Fibroblast of villous mesenchyme (primary cell): ENCODE data around the gene FLNC. TPM values are rescaled to one million over a fixed set of nuclear protein-coding genes. Genes with fewer than 3 reads are reported as not detected.

Experiments used
- DNase-seq: peaks from one replicate; pipeline ENCODE4 v3.0.0-alpha.2; 2010; ENCODE audit warnings: low read depth
- H3K4me3 ChIP-seq: 2 replicates; pipeline ENCODE4 v1.5.1; 2011; ENCODE audit warnings: low read depth, mild to moderate bottlenecking, low read length
- CTCF ChIP-seq: IDR thresholded peaks from 2 replicates; pipeline ENCODE4 v1.5.1; 2012; ENCODE audit warnings: low read depth, mild to moderate bottlenecking, low read length; ENCODE audit not compliant: insufficient read depth
- total RNA-seq: library from RNA; depleted of rRNA; stranded (reverse); fragments of >200 nt; gene quantifications from 2 replicates; pipeline ENCODE4 v1.2.3, GENCODE V29; 2012

The FLNC gene
- total RNA-seq, 1 donor = 185 TPM

GRCh38 chr7:128836729-128837348, 6.6 kb downstream of the FLNC start:
- no peak overlapping the region for H3K4me3 ChIP-seq
- no peak for TF ChIP-seq CTCF
- DNase-seq = no peak

GRCh38 chr7:128837521-128837921, 7.3 kb downstream of the FLNC start:
- TF ChIP-seq CTCF = no peak
- H3K4me3 ChIP-seq = no peak overlapping the region
- DNase-seq = no peak

GRCh38 chr7:128838109-128838779, 8.0 kb downstream of the FLNC start:
- no peak for TF ChIP-seq CTCF
- DNase-seq = no peak
- no peak overlapping the region for H3K4me3 ChIP-seq

GRCh38 chr7:128838981-128839731, 8.9 kb downstream of the FLNC start:
- H3K4me3 ChIP-seq = no peak overlapping the region
- DNase-seq = no peak
- TF ChIP-seq CTCF = no peak

GRCh38 chr7:128839751-128840177, 9.6 kb downstream of the FLNC start:
- no peak for TF ChIP-seq CTCF
- DNase-seq = no peak
- H3K4me3 ChIP-seq = no peak overlapping the region

GRCh38 chr7:128840326-128841170, 10.3 kb downstream of the FLNC start:
- no peak for DNase-seq
- no peak for TF ChIP-seq CTCF
- H3K4me3 ChIP-seq = no peak overlapping the region
